Transverse colon (tissue), 4 donors: ENCODE data around the gene ASGR1. TPM values are rescaled to one million over a fixed set of nuclear protein-coding genes. Genes with fewer than 3 reads are reported as not detected.

Source experiments
- DNase-seq: peaks from one replicate; pipeline ENCODE4 v3.0.0-alpha.2; 2019
- H3K27ac ChIP-seq, 4 donors: fragments of 200-600 bp; sonication (generic); 2 replicates each; pipeline ENCODE4 v1.5.1; 2016 to 2018; ENCODE audit warnings: inconsistent platforms in 4 of 4
- H3K27me3 ChIP-seq: fragments of 200-600 bp; sonication (generic); 2 replicates; pipeline ENCODE4 v1.5.1; 2017; ENCODE audit warnings: inconsistent platforms
- H3K36me3 ChIP-seq, 4 donors: fragments of 200-600 bp; sonication (generic); 2 replicates each; pipeline ENCODE4 v1.5.1; 2017 to 2019; ENCODE audit warnings: inconsistent platforms in 4 of 4
- H3K4me1 ChIP-seq, 4 donors: fragments of 200-600 bp; sonication (generic); 2 replicates each; pipeline ENCODE4 v1.5.1; 2017 to 2020; ENCODE audit warnings: inconsistent platforms in 4 of 4
- H3K4me3 ChIP-seq, 4 donors: fragments of 200-600 bp; sonication (generic); 1 replicate in 1 of 4; 2 replicates in 3 of 4; pipeline versions ENCODE4 v1.5.1 to v1.6.1; 2017 to 2019; ENCODE audit warnings: inconsistent platforms in 4 of 4
- H3K9me3 ChIP-seq, 2 donors: fragments of 200-600 bp; sonication (generic); 2 replicates each; pipeline ENCODE4 v1.5.1; 2017 to 2019; ENCODE audit warnings: inconsistent platforms in 2 of 2
- CTCF ChIP-seq, 5 experiments: fragments of 200-600 bp in 3 of 5; fragments of 450-650 bp in 2 of 5; sonication (generic) in 3 of 5; IDR thresholded peaks; 1 replicate in 2 of 5; 2 replicates in 3 of 5; pipeline ENCODE4 v1.5.1; 2016 to 2017; ENCODE audit warnings: antibody characterized with exemption in 5 of 5, inconsistent platforms in 3 of 5, mild to moderate bottlenecking in 2 of 5, moderate library complexity in 1 of 5
- EP300 ChIP-seq: sonication (generic); formaldehyde crosslinking; IDR thresholded peaks from one replicate; pipeline ENCODE4 v1.6.1; 2017; ENCODE audit warnings: antibody characterized with exemption, low read depth
- POLR2A ChIP-seq: fragments of 450-650 bp; IDR thresholded peaks from one replicate; pipeline ENCODE4 v1.6.1; 2016; ENCODE audit warnings: antibody characterized with exemption, mild to moderate bottlenecking, moderate library complexity
- POLR2AphosphoS5 ChIP-seq, 3 donors: sonication (generic); formaldehyde crosslinking; IDR thresholded peaks; one replicate each; pipeline ENCODE4 v1.6.1; 2016; ENCODE audit warnings: antibody characterized with exemption in 3 of 3
- WGBS, 2 donors: methylation state at CpG; one replicate each; pipeline ENCODE4 v1.1.5; 2018; ENCODE audit warnings: low coverage in 1 of 2; 5-methylcytosine and 5-hydroxymethylcytosine counted together
- in situ Hi-C, 4 donors: fragments of 200-750 bp; cut with MboI; loops; one replicate each; pipeline versions ENCODE4 v1.15.0 to v1.15.1; 2017; ENCODE audit warnings: low sequenced_read_pairs in 3 of 4, low pct_ligation_motif_present in 1 of 4, low pct_unique_long_range_greater_than_20kb in 1 of 4
- intact Hi-C: fragments of 100-400 bp; cut with DNase I; formaldehyde crosslinking; loops from one replicate; pipeline ENCODE4 v1.15.1; 2023; ENCODE audit warnings: low total_unique reads
- total RNA-seq, 4 donors: library from RNA; depleted of rRNA; stranded (reverse); fragments of >200 nt; gene quantifications; one replicate each; pipeline ENCODE4 v1.1.0, GENCODE V29; 2016

ASGR1 gene
- total RNA-seq, 4 donors from 2014 or later = 0.48 to 0.82 TPM; not detected in 2

- in situ Hi-C loops (no loop called here), intact Hi-C loops (no loop called here)
- H3K27me3 ChIP-seq = no peaks in the 10 kb centered on the region
- H3K36me3 ChIP-seq = no peaks in the 10 kb centered on the region
- no peaks in the 10 kb centered on the region for H3K9me3 ChIP-seq
- DNase-seq = no peak
- peaks cover 3 to 15% (median 5%) of the 10 kb centered on the region in 4 donors for H3K4me1 ChIP-seq
- no peak overlapping the region for H3K4me3 ChIP-seq
- TF ChIP-seq CTCF (IDR thresholded peaks at IDR 0.05) (no peak), POLR2A (no peak)
- H3K27ac ChIP-seq = no peak overlapping the region
- 92% methylated on average over 16 of the region's 16 CpGs; no CpG with 5 or more reads in 1 of the 2 donors for WGBS, 2 donors
These were observed 24.2 kb upstream of the ASGR1 start for GRCh38 chr17:7203391-7203790.

DNA sequence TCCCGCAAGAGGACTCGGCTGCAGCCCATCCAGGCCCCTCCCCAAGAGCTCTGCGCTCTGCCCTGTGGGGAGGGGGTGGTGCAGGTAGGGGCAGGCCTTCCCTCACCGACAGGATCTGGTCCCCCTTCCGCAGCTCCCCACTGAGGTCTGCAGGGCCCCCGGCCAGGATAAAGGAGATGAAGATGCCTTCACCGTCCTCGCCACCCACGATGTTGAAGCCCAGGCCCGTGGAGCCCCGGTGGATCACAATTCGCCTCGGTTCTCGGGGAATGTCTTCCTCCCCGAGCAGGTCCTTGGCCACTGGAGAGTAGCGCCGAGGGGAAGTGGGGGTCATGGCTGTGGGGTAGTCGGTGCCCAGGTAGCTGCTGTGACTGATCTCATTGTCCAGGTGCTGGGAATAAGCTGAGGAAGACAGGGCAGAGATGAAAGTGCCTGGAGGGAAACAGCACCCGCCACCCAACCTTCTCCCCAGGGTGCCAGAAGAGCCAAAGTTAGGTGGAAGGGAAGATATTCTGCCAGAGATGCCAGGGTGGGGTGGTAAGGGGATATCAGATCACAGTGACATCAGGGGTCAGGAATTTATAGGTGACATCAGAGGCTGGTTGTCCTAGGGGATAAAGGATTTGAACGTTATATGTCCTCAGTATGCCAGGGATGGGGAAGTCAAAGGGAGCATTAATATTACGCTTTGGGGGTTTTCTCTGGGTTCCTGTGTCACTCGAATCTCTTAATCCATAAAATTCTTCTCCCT lies 17.7 kb upstream of the ASGR1 start:
- WGBS, 2 donors = 90 to 91% methylated on average over 3 to 22 of the region's 22 CpGs
- DNase-seq = no peak
- TF ChIP-seq EP300 = no peak
- TF ChIP-seq CTCF (IDR thresholded peaks at IDR 0.05) = no peak
- no peak for TF ChIP-seq POLR2A
- no peak for TF ChIP-seq POLR2AphosphoS5 (IDR thresholded peaks at IDR 0.05)
- in situ Hi-C loops (no loop called here), intact Hi-C loops (no loop called here)
- H3K36me3 ChIP-seq = no peaks in the 10 kb centered on the region
- no peaks in the 10 kb centered on the region for H3K9me3 ChIP-seq
- H3K27ac ChIP-seq = no peak overlapping the region
- H3K4me1 ChIP-seq = no peaks in the 10 kb centered on the region
- no peak overlapping the region for H3K4me3 ChIP-seq
- H3K27me3 ChIP-seq = no peaks in the 10 kb centered on the region

DNA sequence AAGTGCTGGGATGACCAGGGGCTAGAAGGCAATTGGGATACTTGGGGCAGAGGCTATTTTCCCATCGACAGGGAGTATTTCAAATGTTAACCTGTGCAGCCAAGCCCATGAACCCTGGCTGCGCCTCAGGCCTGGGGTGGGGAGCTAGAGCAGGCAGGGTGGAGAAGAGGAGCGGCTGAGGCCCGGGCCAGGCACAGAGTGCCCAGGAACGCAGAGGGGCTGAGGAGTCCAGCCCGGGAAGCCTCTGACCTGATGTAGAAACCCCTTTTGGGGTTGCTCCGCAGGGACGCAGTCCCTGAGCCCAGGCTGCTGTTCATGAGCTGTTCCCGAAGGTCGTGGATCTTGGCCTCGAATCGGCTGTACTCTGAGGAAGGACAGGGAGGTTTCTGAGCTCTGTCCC lies 16.8 kb upstream of the ASGR1 start:
- no peaks in the 10 kb centered on the region for H3K36me3 ChIP-seq
- no peak for DNase-seq
- TF ChIP-seq EP300 (no peak), POLR2A (no peak), POLR2AphosphoS5 (IDR thresholded peaks at IDR 0.05) (no peak), CTCF (IDR thresholded peaks at IDR 0.05) (no peak)
- H3K27me3 ChIP-seq = no peaks in the 10 kb centered on the region
- no peak overlapping the region for H3K27ac ChIP-seq
- intact Hi-C loops (no loop called here), in situ Hi-C loops (no loop called here)
- no peaks in the 10 kb centered on the region for H3K4me1 ChIP-seq
- H3K4me3 ChIP-seq = no peak overlapping the region
- H3K9me3 ChIP-seq = no peaks in the 10 kb centered on the region
- 91 to 100% methylated on average over 1 to 12 of the region's 12 CpGs for WGBS, 2 donors

DNA sequence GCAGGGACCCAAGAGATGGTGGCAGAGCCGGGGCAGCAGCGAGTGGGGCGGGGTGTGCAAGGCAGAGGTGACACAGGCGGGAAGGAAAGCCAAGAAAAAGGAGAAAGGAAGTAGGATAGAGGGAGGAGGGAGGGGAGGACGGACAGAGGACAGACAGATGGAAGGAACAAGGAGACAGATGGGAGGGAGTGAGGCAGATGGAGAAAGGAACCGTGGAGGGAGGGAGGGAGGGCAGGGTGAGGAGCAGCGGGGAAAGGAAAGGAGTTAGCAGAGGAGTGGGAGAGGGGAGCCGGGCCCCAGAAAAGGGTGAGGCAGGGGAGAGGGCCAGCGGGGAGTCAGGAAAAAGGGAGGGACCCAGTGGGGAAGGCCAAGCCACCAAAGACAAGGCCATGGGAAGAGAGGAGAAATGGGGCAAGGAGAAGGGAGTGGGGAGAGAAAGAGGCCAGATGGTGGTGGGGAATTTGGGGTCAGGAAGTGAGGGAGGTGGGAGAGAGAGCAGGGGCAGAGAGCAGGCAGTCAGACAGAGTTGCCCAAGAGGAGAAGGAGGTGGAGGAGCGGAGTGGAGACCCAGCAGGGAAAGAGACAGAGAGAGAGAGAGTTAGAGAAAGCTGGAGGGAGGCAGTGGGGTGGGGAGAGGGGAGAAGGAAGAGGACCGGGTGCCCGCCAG lies 13.2 kb upstream of the ASGR1 start:
- Histone ChIP-seq H3K4me1 (no peaks in the 10 kb centered on the region), H3K36me3 (no peaks in the 10 kb centered on the region), H3K9me3 (no peaks in the 10 kb centered on the region), H3K4me3 (no peak overlapping the region), H3K27ac (no peak overlapping the region), H3K27me3 (no peaks in the 10 kb centered on the region)
- intact Hi-C loops (no loop called here), in situ Hi-C loops (no loop called here)
- no peak for DNase-seq
- TF ChIP-seq EP300 = no peak
- no peak for TF ChIP-seq POLR2AphosphoS5 (IDR thresholded peaks at IDR 0.05)
- no peak for TF ChIP-seq CTCF (IDR thresholded peaks at IDR 0.05)
- no peak for TF ChIP-seq POLR2A
- 79 to 80% methylated on average over 6 to 12 of the region's 12 CpGs for WGBS, 2 donors
